ENCODE results near the gene TCEANC2.
"Not testable (repeated sequence)": the region's sequence is repeated elsewhere in the genome, so short reads cannot be mapped to it uniquely, and the experiment has no call there.

Gene TCEANC2

DNA sequence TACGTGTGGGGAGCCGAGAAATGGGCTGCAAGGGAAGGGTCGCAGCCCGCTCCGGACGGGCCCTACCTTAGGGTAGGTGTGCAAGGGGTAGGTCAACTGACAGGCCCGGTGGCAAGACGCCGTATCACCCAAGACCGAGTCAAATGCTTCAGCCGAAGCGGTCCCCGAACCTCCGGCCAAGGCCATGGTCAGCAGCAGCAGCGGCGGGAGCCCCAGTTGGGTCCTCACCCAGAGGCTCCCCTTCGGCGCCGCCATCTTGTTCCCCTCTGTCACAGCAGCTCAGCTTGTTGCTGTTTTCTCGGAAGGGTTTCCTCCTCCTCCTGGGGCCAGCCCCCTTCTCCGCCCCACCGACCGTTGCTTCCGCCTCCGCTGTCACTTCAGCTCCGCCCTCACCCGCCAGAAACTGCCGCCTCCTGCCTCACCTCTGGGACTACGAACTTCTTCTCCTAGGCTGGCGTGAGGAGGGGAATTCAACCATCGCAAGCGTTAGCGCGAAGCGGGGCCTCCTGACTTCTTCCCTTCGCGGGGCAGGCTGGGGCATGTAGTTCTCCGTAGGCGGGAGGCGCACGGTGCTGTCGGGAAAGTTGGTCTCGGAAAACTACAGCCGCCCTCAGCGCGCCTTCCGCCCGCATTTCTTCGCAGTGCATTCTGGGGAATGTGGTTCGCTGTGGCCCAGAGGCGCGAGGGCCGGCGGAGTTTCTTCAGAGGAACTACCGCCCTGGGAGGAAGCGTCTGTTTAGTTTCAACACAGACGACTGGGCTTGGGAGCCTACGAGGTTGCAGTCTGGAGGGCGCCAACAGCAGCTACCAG is at the start of gene TCEANC2, which contains the start of gene TMEM59:
TSS of gene TCEANC2 (plus strand) at position 675 of the 811 bp plus-strand sequence. CDS start 815 bp downstream, outside the sequence.
TSS of gene TMEM59 (minus strand) at position 271 of the 811 bp plus-strand sequence. CDS start at position 255, 16 bp downstream.
- peak within 1 kb of the TSS; percentile 52 for H2AFZ ChIP-seq (ENCODE audit: low read depth, low read length)
- H3K27me3 ChIP-seq (ENCODE audit: insufficient read depth, low read length), result no peaks in the 10 kb centered on the region
- no peaks in the 10 kb centered on the region for H3K9me3 ChIP-seq (ENCODE audit: low read length)
- H3K4me3 ChIP-seq (ENCODE audit: low read length), result peak within 1 kb of the TSS; percentile 86
- H3K4me1 ChIP-seq (ENCODE audit: insufficient read depth, low read length), result peaks cover 20% of the 10 kb centered on the region
- H3K36me3 ChIP-seq (ENCODE audit: insufficient read depth, low read length), result no peaks in the 10 kb centered on the region

DNA sequence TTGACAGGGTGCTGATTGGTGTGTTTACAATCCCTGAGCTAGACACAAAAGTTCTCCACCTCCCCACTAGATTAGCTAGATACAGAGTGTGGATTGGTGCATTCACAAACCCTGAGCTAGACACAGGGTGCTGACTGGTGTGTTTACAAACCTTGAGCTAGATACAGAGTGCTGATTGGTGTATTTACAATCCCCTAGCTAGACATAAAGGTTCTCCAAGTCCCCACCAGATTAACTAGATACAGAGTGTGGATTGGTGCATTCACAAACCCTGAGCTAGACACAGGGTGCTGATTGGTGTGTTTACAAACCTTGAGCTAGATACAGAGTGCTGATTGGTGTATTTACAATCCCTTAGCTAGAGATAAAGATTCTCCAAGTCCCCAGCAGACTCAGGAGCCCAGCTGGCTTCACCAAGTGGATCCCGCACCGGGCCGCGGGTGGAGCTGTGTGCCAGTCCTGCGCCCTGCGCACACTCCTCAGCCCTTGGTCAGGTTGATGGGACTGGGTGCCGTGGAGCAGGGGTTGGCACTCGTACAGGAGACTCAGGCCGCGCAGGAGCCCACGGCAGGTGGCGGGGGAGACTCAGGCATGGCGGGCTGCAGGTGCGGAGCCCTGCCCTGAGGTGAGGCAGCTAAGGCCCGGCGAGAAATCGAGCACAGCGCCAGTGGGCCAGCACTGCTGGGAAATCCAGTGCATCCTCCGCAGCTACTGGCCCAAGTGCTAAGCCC is 49.5 kb upstream of the TCEANC2 start:
- H3K27me3 ChIP-seq (ENCODE audit: insufficient read depth, low read length); H3K9me3 ChIP-seq (ENCODE audit: low read length); H3K4me1 ChIP-seq (ENCODE audit: insufficient read depth, low read length); H3K4me3 ChIP-seq (ENCODE audit: low read length); H2AFZ ChIP-seq (ENCODE audit: low read depth, low read length); H3K36me3 ChIP-seq (ENCODE audit: insufficient read depth, low read length): not testable (repeated sequence)

DNA sequence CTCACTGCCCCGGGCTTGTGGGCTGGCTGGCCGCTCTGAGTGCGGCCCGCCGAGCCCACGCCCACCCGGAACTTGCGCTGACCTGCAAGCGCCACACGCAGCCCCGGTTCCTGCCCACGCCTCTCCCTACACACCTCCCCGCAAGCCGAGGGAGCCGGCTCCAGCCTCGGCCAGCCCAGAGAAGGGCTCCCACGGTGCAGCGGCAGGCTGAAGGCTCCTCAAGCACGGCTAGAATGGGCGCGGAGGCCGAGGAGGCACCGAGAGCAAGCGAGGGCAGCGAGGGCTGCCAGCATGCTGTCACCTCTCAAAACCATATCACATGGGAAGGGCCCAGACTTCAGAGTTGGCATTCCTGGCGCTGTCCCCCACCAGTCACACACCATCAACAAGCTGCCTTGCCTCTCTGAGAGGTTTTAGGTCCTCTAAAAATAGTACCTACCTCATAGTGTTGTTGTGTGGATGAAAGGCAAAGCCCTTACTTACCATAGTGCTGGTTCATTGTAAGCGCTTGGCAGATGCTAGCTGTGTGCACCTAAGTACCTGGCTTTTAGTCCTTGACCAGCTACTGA is 48.8 kb upstream of the TCEANC2 start:
- Histone ChIP-seq H2AFZ (ENCODE audit: low read depth, low read length) (no peak overlapping the region), H3K27me3 (ENCODE audit: insufficient read depth, low read length) (no peaks in the 10 kb centered on the region), H3K36me3 (ENCODE audit: insufficient read depth, low read length) (no peaks in the 10 kb centered on the region), H3K4me3 (ENCODE audit: low read length) (no peak overlapping the region), H3K4me1 (ENCODE audit: insufficient read depth, low read length) (no peaks in the 10 kb centered on the region), H3K9me3 (ENCODE audit: low read length) (peaks cover 2% of the 10 kb centered on the region)

DNA sequence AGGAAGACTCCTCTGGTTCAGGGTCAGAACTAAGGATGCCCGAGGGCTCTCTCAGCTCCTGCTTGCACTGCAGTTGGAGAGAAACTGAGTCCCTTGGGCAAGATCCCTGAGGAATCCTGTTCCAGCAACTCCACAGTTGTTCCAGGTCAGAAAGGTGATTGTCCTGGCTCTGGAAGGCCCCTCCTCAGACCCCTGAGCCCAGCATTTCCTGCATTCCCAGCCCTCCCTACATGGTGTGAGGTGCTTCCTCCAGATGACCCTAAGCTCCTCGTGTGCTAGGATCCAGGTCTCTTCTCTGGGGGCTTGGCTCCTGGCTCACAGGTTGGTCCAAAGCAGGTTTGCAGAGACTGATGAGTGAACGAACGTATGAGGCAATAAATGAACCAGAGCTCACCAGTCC is 46.9 kb upstream of the TCEANC2 start:
- Histone ChIP-seq H3K4me1 (ENCODE audit: insufficient read depth, low read length) (no peaks in the 10 kb centered on the region), H3K4me3 (ENCODE audit: low read length) (no peak overlapping the region), H2AFZ (ENCODE audit: low read depth, low read length) (no peak overlapping the region), H3K27me3 (ENCODE audit: insufficient read depth, low read length) (no peaks in the 10 kb centered on the region), H3K9me3 (ENCODE audit: low read length) (peaks cover 2% of the 10 kb centered on the region), H3K36me3 (ENCODE audit: insufficient read depth, low read length) (no peaks in the 10 kb centered on the region)

DNA sequence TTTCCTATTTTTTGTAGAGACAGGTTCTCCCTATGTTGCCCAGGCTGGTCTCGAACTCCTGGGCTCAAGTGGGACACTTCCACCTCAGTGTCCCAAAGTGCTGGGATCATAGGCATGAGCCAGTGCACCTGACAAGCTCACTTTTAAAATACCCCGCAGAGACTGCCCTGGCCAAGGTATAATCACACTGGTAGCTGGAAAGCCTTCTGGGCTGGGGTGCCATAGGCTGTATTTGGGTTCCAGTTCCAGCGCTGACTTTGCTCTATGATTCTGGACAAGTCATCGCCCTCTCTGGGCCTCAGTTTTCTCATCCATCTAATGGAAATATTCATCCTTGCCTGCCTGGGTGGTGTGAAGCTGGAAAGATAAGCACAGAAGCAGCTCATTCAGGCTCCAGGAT is 45.8 kb upstream of the TCEANC2 start:
- no peak overlapping the region for H2AFZ ChIP-seq (ENCODE audit: low read depth, low read length)
- no peak overlapping the region for H3K4me3 ChIP-seq (ENCODE audit: low read length)
- peaks cover 2% of the 10 kb centered on the region for H3K9me3 ChIP-seq (ENCODE audit: low read length)
- H3K27me3 ChIP-seq (ENCODE audit: insufficient read depth, low read length), result peaks cover 5% of the 10 kb centered on the region
- H3K4me1 ChIP-seq (ENCODE audit: insufficient read depth, low read length), result no peaks in the 10 kb centered on the region
- H3K36me3 ChIP-seq (ENCODE audit: insufficient read depth, low read length), result no peaks in the 10 kb centered on the region

DNA sequence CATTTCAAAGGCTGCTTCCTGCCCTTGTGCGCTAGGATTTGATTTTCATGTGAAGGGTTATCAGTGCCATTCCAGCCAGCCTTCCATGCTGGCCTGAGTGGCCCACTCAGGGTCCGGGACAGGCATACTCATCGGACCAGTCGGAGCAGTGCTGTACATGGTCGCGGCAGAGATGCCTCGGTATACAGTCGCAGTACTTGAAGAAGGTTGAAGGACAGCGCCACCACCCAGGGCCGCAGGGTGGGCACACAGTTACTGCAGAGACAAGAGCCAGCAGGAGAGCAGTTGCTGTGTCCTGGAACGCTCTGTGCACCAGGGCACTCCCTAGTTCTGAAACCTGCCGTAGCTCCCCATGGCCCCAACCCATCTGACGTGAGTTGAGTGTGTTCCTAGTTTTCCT is 44.5 kb upstream of the TCEANC2 start:
- H3K36me3 ChIP-seq (ENCODE audit: insufficient read depth, low read length), result no peaks in the 10 kb centered on the region
- H3K9me3 ChIP-seq (ENCODE audit: low read length), result no peaks in the 10 kb centered on the region
- no peak overlapping the region for H3K4me3 ChIP-seq (ENCODE audit: low read length)
- no peak overlapping the region for H2AFZ ChIP-seq (ENCODE audit: low read depth, low read length)
- no peaks in the 10 kb centered on the region for H3K4me1 ChIP-seq (ENCODE audit: insufficient read depth, low read length)
- peaks cover 10% of the 10 kb centered on the region for H3K27me3 ChIP-seq (ENCODE audit: insufficient read depth, low read length)

DNA sequence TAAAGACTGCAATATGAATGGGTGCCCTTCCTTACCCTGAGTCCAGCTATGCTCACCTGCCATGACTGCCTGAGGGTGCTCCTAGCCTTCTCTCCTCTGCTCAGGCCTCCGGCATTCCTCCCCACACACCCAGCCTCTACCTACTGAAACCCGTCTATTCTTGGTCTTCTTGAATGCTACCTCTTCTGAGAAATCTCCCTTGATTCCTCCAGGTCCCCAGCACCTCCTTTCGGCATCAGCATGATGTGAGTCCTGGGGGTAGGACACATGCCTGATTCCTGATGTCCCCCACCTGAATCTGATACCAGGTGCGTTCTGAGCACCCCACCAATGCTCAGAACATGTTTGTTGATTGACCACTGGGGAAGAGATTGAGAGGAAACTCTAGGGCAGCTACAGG is 44.0 kb upstream of the TCEANC2 start:
- Histone ChIP-seq H3K27me3 (ENCODE audit: insufficient read depth, low read length) (peaks cover 10% of the 10 kb centered on the region), H2AFZ (ENCODE audit: low read depth, low read length) (no peak overlapping the region)

DNA sequence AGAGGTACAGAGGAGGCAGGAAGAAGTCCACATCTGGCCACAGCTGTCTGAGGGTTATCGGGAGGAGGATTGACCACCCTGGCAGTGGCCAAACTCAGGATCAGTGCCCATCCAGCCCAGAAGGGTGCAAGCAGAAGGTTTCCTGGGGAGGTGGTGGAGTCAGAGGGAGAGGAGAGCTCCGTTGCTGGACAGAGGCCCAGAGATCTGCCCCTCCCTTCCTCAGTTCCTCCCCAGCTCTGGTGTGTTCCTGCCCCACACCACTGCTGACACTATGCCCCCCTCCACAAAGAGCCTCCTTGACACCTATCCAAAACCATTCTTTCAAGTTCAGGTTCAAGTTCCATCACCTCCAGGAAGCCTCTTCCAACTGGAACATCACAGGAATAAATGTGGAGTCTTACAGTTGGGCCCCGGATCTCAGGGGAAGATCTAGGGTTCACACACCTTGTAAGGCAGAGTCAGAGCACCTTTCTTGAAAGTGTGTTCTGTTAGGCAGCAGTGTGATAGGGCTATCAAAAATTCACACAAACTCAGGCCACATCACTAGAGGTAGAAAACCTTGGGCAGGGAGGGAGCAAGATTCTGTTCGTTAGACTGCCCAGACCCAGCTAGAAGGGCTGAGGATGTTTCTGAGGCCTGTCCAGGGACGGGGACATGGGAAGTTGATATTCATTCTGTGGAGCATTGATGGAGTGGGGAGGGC is 42.8 kb upstream of the TCEANC2 start:
- H3K36me3 ChIP-seq (ENCODE audit: insufficient read depth, low read length), result no peaks in the 10 kb centered on the region
- no peaks in the 10 kb centered on the region for H3K9me3 ChIP-seq (ENCODE audit: low read length)
- H3K27me3 ChIP-seq (ENCODE audit: insufficient read depth, low read length), result peaks cover 10% of the 10 kb centered on the region
- no peaks in the 10 kb centered on the region for H3K4me1 ChIP-seq (ENCODE audit: insufficient read depth, low read length)
- H3K4me3 ChIP-seq (ENCODE audit: low read length), result no peak overlapping the region
- H2AFZ ChIP-seq (ENCODE audit: low read depth, low read length), result no peak overlapping the region

More for the DNA sequence above, 44.0 kb upstream of the TCEANC2 start:
- no peak overlapping the region for H3K4me3 ChIP-seq (ENCODE audit: low read length)
- no peaks in the 10 kb centered on the region for H3K4me1 ChIP-seq (ENCODE audit: insufficient read depth, low read length)
- no peaks in the 10 kb centered on the region for H3K36me3 ChIP-seq (ENCODE audit: insufficient read depth, low read length)
- no peaks in the 10 kb centered on the region for H3K9me3 ChIP-seq (ENCODE audit: low read length)

DNA sequence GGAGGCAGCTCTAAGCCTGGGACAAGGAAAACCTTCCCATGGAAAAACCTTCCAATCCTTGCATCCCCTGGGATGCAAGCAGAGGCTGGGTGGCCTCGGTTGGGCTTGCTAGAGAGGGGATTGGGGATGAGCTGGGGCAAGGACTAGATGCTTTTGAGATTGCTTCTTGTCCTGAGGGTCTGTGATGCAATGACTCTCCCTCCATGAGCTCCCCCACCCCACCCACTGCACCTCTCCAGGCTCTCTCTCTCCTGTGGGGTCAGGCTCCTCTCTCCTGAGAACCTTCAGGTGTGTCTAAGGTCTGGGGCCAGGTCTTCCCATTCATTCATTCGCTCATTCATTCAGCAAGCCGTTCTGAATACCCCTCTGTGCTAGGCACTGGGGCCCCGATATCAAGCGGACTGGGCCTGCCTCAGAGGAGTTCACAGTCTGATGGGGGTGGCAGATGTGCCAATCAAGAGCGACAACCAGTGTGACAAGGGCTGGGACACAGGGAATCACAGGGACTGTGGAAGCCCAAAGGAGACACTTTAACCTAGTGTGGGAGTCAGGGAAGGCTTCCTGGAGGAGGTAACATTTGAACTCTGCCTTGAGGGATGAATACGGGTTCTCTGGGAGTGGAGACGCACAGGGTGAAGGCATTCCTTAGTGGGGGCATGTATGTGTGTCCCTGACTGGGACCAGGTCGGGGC is 41.9 kb upstream of the TCEANC2 start:
- H3K27me3 ChIP-seq (ENCODE audit: insufficient read depth, low read length), result peaks cover 12% of the 10 kb centered on the region

DNA sequence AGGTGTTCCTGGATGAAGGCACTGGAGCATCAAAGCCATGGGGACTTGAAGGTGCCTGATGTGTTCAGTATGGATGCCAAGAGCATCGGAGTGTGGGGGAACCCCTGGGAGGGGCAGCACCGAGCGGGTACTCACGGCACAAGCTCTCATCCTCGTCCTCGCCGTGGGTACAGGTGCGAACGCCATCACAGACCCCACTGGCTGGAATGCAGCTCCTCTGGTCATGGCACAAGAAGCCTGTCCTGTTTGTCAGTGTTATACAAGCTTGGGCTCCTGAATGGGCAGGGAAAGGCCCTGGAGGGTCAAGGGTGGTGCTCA is 41.4 kb upstream of the TCEANC2 start:
- Histone ChIP-seq H3K4me1 (ENCODE audit: insufficient read depth, low read length) (peaks cover 6% of the 10 kb centered on the region), H3K9me3 (ENCODE audit: low read length) (no peaks in the 10 kb centered on the region), H3K4me3 (ENCODE audit: low read length) (no peak overlapping the region), H3K27me3 (ENCODE audit: insufficient read depth, low read length) (peaks cover 12% of the 10 kb centered on the region), H2AFZ (ENCODE audit: low read depth, low read length) (no peak overlapping the region), H3K36me3 (ENCODE audit: insufficient read depth, low read length) (no peaks in the 10 kb centered on the region)

More for the DNA sequence above, 41.9 kb upstream of the TCEANC2 start:
- no peaks in the 10 kb centered on the region for H3K9me3 ChIP-seq (ENCODE audit: low read length)
- H3K4me3 ChIP-seq (ENCODE audit: low read length), result no peak overlapping the region
- no peaks in the 10 kb centered on the region for H3K36me3 ChIP-seq (ENCODE audit: insufficient read depth, low read length)
- H2AFZ ChIP-seq (ENCODE audit: low read depth, low read length), result no peak overlapping the region
- H3K4me1 ChIP-seq (ENCODE audit: insufficient read depth, low read length), result peaks cover 4% of the 10 kb centered on the region

DNA sequence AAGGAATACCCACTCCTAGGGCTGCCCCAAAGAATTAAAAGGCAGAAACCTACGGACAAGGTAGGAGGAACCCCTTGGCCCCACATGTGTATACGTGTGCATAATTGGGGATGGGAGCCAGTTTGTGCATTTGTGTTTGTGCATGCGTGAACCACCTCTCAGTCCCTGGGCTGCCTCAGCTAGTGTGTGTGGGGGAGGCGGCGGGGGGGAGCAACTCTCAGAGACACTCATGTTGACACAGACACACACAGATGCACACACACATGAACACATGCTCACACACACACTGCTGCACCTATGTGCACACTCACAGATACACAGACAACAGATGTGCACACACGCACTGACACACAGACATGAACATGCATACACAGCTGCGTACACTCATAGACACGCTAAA is 40.5 kb upstream of the TCEANC2 start:
- Histone ChIP-seq H3K4me1 (ENCODE audit: insufficient read depth, low read length) (peaks cover 6% of the 10 kb centered on the region), H3K4me3 (ENCODE audit: low read length) (no peak overlapping the region), H2AFZ (ENCODE audit: low read depth, low read length) (no peak overlapping the region), H3K27me3 (ENCODE audit: insufficient read depth, low read length) (peaks cover 17% of the 10 kb centered on the region), H3K9me3 (ENCODE audit: low read length) (no peaks in the 10 kb centered on the region), H3K36me3 (ENCODE audit: insufficient read depth, low read length) (no peaks in the 10 kb centered on the region)

DNA sequence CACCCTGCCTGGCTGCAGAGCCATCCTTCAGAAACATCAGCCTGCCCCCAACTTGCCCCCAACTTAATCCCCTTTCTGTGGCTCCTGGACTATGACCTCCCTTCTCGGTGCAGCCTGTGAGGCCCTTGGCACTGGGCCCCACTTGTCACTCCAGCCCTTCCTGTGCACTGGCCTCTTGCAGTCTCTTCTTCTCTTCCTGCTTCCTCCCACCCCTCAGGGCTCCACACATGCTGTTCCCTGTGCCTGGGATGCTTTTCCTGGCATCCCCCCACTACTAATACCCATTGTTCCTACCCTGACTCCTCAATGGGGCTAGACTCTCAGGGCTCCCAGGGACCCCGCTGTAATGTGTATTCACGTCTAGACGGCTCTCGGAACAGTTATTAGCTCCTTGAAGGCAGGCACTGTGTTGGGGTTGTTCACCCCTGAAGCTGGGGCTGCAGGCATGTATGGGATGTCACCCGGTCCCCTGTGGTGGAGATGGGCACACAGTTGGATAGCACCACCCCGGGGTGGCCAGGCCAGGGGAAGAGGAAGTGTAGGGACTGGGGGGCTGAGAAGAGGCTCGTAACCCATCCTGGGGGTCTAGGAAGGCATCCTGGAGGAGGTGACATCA is 39.9 kb upstream of the TCEANC2 start:
- H3K27me3 ChIP-seq (ENCODE audit: insufficient read depth, low read length), result peaks cover 17% of the 10 kb centered on the region
- H3K4me1 ChIP-seq (ENCODE audit: insufficient read depth, low read length), result peaks cover 6% of the 10 kb centered on the region

More for the DNA sequence above, 39.9 kb upstream of the TCEANC2 start:
- Histone ChIP-seq H2AFZ (ENCODE audit: low read depth, low read length) (no peak overlapping the region), H3K4me3 (ENCODE audit: low read length) (no peak overlapping the region), H3K36me3 (ENCODE audit: insufficient read depth, low read length) (no peaks in the 10 kb centered on the region), H3K9me3 (ENCODE audit: low read length) (no peaks in the 10 kb centered on the region)

All from neuron (in vitro differentiated cells).